Fibroblast of pulmonary artery (primary cell): ENCODE data around the gene IQCN.

ENCODE experiments used
- DNase-seq: peaks from one replicate; pipeline ENCODE4 v3.0.0-alpha.2; 2010; ENCODE audit warnings: low read depth
- H3K4me3 ChIP-seq: replicated peaks from 2 replicates; pipeline ENCODE4 v1.5.1; 2011; ENCODE audit warnings: low read depth, mild to moderate bottlenecking, control low read depth, low read length, moderate library complexity
- CTCF ChIP-seq: IDR thresholded peaks from 2 replicates; pipeline ENCODE4 v1.5.1; 2011; ENCODE audit warnings: mild to moderate bottlenecking, control low read depth, low read length, inconsistent platforms; ENCODE audit errors: missing control alignments

The IQCN gene

DNA sequence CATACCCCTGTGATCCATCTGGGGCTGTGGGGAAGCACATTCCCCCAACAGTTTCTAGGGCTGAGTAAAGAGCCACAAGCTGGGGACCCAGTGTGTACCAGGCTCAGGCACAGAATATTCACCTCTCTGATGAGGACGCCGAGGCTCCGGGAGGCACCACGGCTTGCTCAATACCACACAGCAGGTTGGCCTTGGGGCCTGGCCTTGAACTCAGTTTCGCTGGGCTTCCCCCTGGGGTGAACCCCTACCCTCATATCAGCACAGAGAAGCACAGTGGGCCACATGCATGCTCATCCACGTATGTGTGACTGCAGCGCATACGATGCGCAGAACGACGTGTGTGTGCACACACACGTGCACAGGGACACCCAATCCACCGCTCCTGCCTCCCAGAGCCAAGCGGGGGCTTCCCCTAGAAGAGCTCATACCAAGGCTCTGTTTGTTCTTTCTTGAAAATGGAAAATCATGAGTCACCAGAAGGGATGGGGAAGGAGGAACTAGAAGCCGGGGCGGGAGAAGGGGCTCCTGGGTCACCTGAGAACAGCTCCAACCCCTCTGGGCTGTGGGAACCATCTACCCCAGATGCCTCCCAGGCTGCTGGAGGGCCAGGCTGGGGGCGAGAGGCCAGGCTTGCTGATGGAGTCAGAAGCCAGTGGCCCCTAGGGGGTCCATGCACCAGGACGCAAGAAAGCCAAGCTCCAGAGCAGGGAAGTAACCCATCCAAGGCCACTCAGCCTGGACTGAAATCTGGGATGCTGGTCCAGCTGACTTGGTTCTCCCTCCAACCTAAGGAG is 43.1 kb downstream of the IQCN start:
- DNase-seq, result no peak
- no peak for TF ChIP-seq CTCF
- H3K4me3 ChIP-seq, result no peak overlapping the region

DNA sequence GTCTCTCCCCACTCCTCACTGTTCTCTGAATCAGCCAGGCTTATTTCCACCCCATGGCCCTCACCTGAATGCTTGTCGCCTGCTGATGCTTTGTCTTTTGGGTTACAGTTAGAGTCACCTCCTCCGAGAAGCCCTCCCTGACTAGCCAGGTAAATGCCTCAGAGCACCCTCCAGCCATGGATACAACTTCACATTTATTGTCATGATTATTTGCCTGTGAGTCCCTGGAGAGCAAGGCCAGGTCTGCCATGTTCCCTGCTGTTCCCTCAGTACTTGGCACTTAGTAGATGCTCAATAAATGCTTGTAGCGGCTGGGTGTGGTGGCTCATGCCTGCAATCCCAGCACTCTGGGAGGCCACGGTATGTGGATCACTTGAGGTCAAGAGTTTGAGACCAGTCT is 44.3 kb downstream of the IQCN start:
- DNase-seq, result no peak

DNA sequence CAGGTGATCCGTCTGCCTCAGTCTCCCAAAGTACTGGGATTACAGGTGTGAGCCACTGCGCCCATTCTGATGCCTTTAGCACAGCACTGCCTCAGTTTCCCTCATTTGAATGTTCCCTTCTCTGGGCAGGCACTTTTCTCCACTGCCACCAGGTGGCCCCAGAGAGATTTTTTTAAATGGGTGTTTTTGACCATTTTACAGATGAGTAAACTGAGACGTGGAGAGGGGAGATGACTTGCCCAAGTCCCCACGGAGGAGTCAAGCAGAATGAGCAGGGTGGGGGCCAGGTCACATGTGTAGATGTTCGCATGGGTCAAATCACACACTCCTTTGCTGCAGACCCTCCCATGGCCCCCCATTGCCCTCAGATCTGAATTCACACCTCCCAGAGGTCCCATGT is 44.8 kb downstream of the IQCN start:
- TF ChIP-seq CTCF, result peak; percentile 47
- no peak overlapping the region for H3K4me3 ChIP-seq
- no peak for DNase-seq

More for the DNA sequence above, 44.3 kb downstream of the IQCN start:
- H3K4me3 ChIP-seq, result no peak overlapping the region
- TF ChIP-seq CTCF, result no peak

DNA sequence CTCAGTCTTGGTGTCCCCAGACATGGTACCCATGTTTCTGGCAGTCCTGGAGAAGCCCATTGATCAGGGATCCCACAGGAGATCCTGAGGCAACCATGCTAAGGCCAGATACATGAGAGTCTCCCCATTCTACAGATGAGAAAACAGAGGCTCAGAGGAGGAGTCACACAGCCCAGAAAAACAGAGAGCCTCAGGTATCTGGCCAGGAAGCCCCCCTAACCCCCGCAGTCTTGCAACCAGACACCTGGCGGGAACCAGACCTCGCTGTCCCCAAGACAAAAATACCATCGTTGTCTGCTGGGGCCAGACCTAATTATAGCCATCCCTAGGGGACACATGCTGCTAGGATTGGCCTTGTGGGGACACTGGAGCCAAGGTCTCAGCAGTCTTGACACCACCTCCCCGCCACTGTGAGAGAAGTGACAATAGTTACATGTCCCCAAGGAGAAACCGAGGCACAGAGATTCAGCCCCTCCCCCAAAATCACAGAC is 46.4 kb downstream of the IQCN start:
- no peak for DNase-seq
- no peak for TF ChIP-seq CTCF
- no peak overlapping the region for H3K4me3 ChIP-seq

GRCh38 chr19:18226956-18227780 is 47.1 kb downstream of the IQCN start:
- TF ChIP-seq CTCF, result no peak
- H3K4me3 ChIP-seq, result no peak overlapping the region
- DNase-seq, result no peak

GRCh38 chr19:18225702-18226468 is 48.4 kb downstream of the IQCN start, which contains the start of gene PDE4C:
PDE4C (minus strand) TSS chr19:18226438; CDS start chr19:18226415, 23 bp downstream.
- no peak for DNase-seq
- TF ChIP-seq CTCF, result no peak
- no peak within 1 kb of the TSS for H3K4me3 ChIP-seq
